CD4-positive, alpha-beta memory T cell (primary cell): ENCODE measurements around the gene TMEM131. TPM values are rescaled to one million over a fixed set of nuclear protein-coding genes. Genes with fewer than 3 reads are reported as not detected.
A peak's percentile ranks its signal among the peaks of the same experiment; 100 is the strongest.
"Not testable (repeated sequence)": the region's sequence is repeated elsewhere in the genome, so short reads cannot be mapped to it uniquely, and the experiment has no call there.

Experiments
- CTCF ChIA-PET: fragments of 350-600 bp; sonication (Branson Sonifier 250); formaldehyde crosslinking; loops from one replicate; lab custom pipeline; 2021; ENCODE audit warnings: inconsistent platforms; ENCODE audit not compliant: partially characterized antibody; lab: Charles Lee
- POLR2A ChIA-PET: fragments of 350-600 bp; sonication (Branson Sonifier 250); formaldehyde crosslinking; loops from one replicate; lab custom pipeline; 2021; ENCODE audit not compliant: partially characterized antibody; lab: Charles Lee
- DNase-seq, 5 donors: peaks; one replicate each; pipeline versions ENCODE4 v3.0.0 to v3.0.0-alpha.2; 2020 to 2022; ENCODE audit warnings: mixed read lengths in 1 of 5
- H3K27ac ChIP-seq: one replicate; pipeline ENCODE4 v1.7.0; 2013; ENCODE audit warnings: low read depth, low read length
- H3K27me3 ChIP-seq: 2 replicates; pipeline ENCODE4 v1.7.0; 2013; ENCODE audit warnings: mild to moderate bottlenecking, low read length, moderate library complexity; ENCODE audit not compliant: insufficient read depth
- H3K36me3 ChIP-seq: 2 replicates; pipeline ENCODE4 v1.7.0; 2013; ENCODE audit warnings: mild to moderate bottlenecking, low read length, moderate library complexity; ENCODE audit not compliant: insufficient read depth
- H3K4me1 ChIP-seq: 2 replicates; pipeline ENCODE4 v1.7.0; 2013; ENCODE audit warnings: mild to moderate bottlenecking, low read length, moderate library complexity; ENCODE audit not compliant: insufficient read depth
- H3K4me3 ChIP-seq, 2 donors: one replicate each; pipeline ENCODE4 v1.7.0; 2013; ENCODE audit warnings: low read length in 2 of 2, mild to moderate bottlenecking in 1 of 2
- H3K9me3 ChIP-seq, 2 donors: one replicate each; pipeline ENCODE4 v1.7.0; 2013; ENCODE audit warnings: low read length in 2 of 2, control low read depth in 1 of 2; ENCODE audit not compliant: control insufficient read depth in 1 of 2
- H3K27ac Mint-ChIP-seq, 7 donors: one replicate each; pipeline ENCODE4 v1.8.0; 2020 to 2021; ENCODE audit warnings: mixed read lengths in 7 of 7, mild to moderate bottlenecking in 6 of 7, inconsistent platforms in 3 of 7, moderate library complexity in 3 of 7
- H3K27me3 Mint-ChIP-seq, 2 donors: one replicate each; pipeline ENCODE4 v1.8.0; 2020 to 2021; ENCODE audit warnings: mixed read lengths in 2 of 2
- H3K36me3 Mint-ChIP-seq, 2 donors: one replicate each; pipeline ENCODE4 v1.8.0; 2020 to 2021; ENCODE audit warnings: mixed read lengths in 2 of 2, inconsistent platforms in 1 of 2, mild to moderate bottlenecking in 1 of 2
- H3K4me1 Mint-ChIP-seq, 4 donors: one replicate each; pipeline ENCODE4 v1.8.0; 2020 to 2021; ENCODE audit warnings: mixed read lengths in 4 of 4, mild to moderate bottlenecking in 1 of 4
- H3K4me3 Mint-ChIP-seq, 8 donors: one replicate each; pipeline ENCODE4 v1.8.0; 2020 to 2021; ENCODE audit warnings: mixed read lengths in 8 of 8, mild to moderate bottlenecking in 7 of 8, moderate library complexity in 6 of 8, inconsistent platforms in 3 of 8
- H3K9me3 Mint-ChIP-seq, 8 donors: one replicate each; pipeline ENCODE4 v1.8.0; 2020 to 2021; ENCODE audit warnings: mixed read lengths in 8 of 8, mild to moderate bottlenecking in 5 of 8, inconsistent platforms in 3 of 8, moderate library complexity in 1 of 8
- intact Hi-C: fragments of 100-400 bp; cut with micrococcal nuclease; formaldehyde crosslinking; loops from one replicate; pipeline ENCODE4 v1.15.1; 2023
- polyA plus RNA-seq, 2 donors: library from polyadenylated mRNA; unstranded; fragments of 300-500 nt; fragmentation: Illumina TruSeq; gene quantifications; one replicate each; pipeline ENCODE4 v1.2.3, GENCODE V29; 2021
- total RNA-seq, 2 experiments: library from RNA; stranded (reverse); gene quantifications; one replicate each; pipeline ENCODE4 v1.2.3, GENCODE V29; 2021

The TMEM131 gene, protein sequence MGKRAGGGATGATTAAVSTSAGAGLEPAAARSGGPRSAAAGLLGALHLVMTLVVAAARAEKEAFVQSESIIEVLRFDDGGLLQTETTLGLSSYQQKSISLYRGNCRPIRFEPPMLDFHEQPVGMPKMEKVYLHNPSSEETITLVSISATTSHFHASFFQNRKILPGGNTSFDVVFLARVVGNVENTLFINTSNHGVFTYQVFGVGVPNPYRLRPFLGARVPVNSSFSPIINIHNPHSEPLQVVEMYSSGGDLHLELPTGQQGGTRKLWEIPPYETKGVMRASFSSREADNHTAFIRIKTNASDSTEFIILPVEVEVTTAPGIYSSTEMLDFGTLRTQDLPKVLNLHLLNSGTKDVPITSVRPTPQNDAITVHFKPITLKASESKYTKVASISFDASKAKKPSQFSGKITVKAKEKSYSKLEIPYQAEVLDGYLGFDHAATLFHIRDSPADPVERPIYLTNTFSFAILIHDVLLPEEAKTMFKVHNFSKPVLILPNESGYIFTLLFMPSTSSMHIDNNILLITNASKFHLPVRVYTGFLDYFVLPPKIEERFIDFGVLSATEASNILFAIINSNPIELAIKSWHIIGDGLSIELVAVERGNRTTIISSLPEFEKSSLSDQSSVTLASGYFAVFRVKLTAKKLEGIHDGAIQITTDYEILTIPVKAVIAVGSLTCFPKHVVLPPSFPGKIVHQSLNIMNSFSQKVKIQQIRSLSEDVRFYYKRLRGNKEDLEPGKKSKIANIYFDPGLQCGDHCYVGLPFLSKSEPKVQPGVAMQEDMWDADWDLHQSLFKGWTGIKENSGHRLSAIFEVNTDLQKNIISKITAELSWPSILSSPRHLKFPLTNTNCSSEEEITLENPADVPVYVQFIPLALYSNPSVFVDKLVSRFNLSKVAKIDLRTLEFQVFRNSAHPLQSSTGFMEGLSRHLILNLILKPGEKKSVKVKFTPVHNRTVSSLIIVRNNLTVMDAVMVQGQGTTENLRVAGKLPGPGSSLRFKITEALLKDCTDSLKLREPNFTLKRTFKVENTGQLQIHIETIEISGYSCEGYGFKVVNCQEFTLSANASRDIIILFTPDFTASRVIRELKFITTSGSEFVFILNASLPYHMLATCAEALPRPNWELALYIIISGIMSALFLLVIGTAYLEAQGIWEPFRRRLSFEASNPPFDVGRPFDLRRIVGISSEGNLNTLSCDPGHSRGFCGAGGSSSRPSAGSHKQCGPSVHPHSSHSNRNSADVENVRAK (N-terminal part only)
- total RNA-seq (10 to 100 TPM; 47.5 to 47.6 TPM), polyA plus RNA-seq (10 to 100 TPM in 1 of 2 donors, 1 to 10 TPM in 1; 6.3 to 15.3 TPM)

DNA sequence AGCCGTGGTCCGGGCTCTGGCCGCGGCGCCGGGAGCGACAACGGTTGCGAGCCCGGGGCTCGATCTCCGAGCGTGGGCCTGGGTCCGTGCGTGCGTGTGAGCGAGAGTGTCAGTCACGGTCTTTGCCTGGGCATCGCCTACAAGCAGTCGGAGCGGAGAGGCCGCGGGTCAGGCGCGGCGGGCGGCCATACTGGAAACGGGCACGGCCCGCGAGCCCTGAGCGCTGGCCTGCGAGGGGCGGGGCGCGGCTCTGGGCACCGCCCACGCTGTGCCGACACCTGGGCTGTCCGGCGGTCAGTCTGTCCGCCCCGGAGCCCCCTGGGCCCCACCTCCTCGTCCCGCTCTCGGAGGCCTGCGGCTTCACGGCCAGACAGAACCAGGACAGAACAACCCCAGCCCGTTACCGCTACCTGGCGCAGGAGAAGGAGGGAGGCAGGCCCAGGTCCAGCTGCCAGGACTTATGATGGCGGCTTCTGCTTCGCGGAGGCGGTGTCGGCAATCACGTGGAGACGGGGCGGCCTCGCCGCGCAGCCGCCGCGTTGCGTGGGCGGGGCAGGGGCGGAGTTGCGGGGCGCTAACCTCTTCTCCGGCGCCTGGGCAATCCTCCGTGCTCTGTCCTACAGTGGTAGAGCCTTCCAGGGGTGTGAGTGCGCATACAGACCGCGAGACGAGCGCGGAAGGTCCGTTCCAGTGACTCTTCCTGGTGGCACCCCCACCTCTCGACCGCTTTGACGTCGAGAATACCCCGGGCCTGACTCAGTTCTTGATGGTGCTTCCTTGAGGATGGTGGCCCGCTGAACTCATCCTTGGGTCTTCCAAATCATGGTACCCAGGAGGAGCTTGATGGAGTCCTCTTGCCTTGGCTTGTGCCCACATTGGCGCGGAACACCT is at the start of gene TMEM131:
TSS of gene TMEM131 (minus strand) at position 215 of the 891 bp plus-strand sequence. CDS start 286 bp downstream, outside the sequence.
- peaks cover 37% of the 10 kb centered on the region for H3K4me1 ChIP-seq
- ChIA-PET POLR2A (interaction anchor here (0.6 to 1.6 kb wide), 5 partner anchors 38 to 1159 kb away, joined by 3 to 6 read pairs (median 3); partner anchors contain the start of genes COX5B, LIPT1 and TSGA10), CTCF (no interaction called here)
- DNase-seq, result peak; percentile 93 to 97 (median 95)
- H3K4me3 ChIP-seq, result peak within 1 kb of the TSS; percentile 69 to 95
- peak within 1 kb of the TSS; percentile 90 to 100 (median 97) for H3K4me3 Mint-ChIP-seq
- peak within 1 kb of the TSS; percentile 89 for H3K27ac ChIP-seq
- peaks cover 0 to 2% of the 10 kb centered on the region in 2 donors for H3K27me3 Mint-ChIP-seq
- H3K27me3 ChIP-seq, result no peaks in the 10 kb centered on the region
- H3K36me3 Mint-ChIP-seq, result peaks cover 0 to 2% of the 10 kb centered on the region in 2 donors
- no peaks in the 10 kb centered on the region for H3K36me3 ChIP-seq
- H3K9me3 Mint-ChIP-seq, result no peaks in the 10 kb centered on the region
- H3K27ac Mint-ChIP-seq, result peak within 1 kb of the TSS; percentile 84 to 98 (median 94)
- no peaks in the 10 kb centered on the region for H3K9me3 ChIP-seq
- H3K4me1 Mint-ChIP-seq, result peaks cover 28 to 47% (median 36%) of the 10 kb centered on the region in 4 donors
- intact Hi-C loops, result loop anchor here (2.0 to 10.0 kb wide), 5 partner anchors 281 to 1359 kb away; partner anchors contain the start of genes ACTR1B, EIF5B, KANSL3 and LIPT1

DNA sequence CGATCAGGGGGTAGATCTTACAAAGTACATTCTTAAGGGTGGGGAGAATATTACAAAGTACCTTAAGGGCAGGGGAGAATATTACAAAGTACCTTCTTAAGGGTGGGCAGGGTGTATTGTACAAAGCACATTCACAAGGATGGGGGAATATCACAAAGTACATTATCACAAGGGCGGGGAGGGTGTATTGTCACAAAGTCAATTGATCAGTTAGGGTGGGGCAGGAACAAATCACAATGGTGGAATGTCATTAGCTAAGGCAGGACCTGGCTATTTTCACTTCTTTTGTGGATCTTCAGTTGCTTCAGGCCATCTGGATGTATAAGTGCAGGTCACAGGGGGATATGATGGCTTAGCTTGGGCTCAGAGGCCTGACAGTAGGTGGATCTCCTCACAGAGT is 49.0 kb upstream of the TMEM131 start:
- intact Hi-C loops, H3K36me3 Mint-ChIP-seq, H3K36me3 ChIP-seq, H3K4me3 Mint-ChIP-seq, H3K27me3 ChIP-seq, H3K4me1 Mint-ChIP-seq, H3K9me3 ChIP-seq, CTCF ChIA-PET, DNase-seq, H3K4me1 ChIP-seq, H3K27ac Mint-ChIP-seq, POLR2A ChIA-PET, H3K4me3 ChIP-seq, H3K27ac ChIP-seq: not testable (repeated sequence)
- Mint-ChIP-seq H3K9me3 (peaks cover 14 to 41% (median 33%) of the 10 kb centered on the region in 8 donors), H3K27me3 (peaks cover 14% of the 10 kb centered on the region in 2 donors)

DNA sequence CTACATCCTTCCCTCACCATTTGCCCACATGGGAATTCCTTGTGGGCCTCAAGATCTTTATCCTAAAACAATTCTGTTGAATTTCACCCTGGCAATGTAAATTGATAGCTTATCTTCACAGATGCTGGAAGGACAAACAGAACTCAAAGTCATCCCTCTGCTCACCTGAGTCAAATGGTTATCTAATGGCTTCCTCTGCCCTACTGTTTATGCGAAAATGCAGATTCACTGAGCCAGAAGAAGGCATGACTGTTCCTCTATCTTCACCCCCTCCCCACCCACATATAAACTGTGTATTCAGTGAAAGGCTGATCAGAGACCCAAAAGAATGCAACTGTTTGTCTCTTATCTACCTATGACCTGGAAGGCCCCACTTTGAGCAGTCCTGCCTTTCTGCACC is 47.4 kb upstream of the TMEM131 start:
- DNase-seq, result no peak
- no peaks in the 10 kb centered on the region for H3K4me1 Mint-ChIP-seq
- H3K4me1 ChIP-seq, result no peaks in the 10 kb centered on the region
- H3K36me3 ChIP-seq, result no peaks in the 10 kb centered on the region
- intact Hi-C loops, result no loop called here
- no peaks in the 10 kb centered on the region for H3K9me3 ChIP-seq
- H3K27me3 Mint-ChIP-seq, result peaks cover 17 to 18% of the 10 kb centered on the region in 2 donors
- H3K27ac Mint-ChIP-seq, result no peak overlapping the region
- ChIA-PET CTCF (no interaction called here), POLR2A (no interaction called here)
- no peak overlapping the region for H3K27ac ChIP-seq
- H3K4me3 ChIP-seq, result no peak overlapping the region
- no peak overlapping the region for H3K4me3 Mint-ChIP-seq
- no peaks in the 10 kb centered on the region for H3K36me3 Mint-ChIP-seq
- H3K9me3 Mint-ChIP-seq, result peaks cover 14 to 41% (median 34%) of the 10 kb centered on the region in 8 donors
- no peaks in the 10 kb centered on the region for H3K27me3 ChIP-seq

DNA sequence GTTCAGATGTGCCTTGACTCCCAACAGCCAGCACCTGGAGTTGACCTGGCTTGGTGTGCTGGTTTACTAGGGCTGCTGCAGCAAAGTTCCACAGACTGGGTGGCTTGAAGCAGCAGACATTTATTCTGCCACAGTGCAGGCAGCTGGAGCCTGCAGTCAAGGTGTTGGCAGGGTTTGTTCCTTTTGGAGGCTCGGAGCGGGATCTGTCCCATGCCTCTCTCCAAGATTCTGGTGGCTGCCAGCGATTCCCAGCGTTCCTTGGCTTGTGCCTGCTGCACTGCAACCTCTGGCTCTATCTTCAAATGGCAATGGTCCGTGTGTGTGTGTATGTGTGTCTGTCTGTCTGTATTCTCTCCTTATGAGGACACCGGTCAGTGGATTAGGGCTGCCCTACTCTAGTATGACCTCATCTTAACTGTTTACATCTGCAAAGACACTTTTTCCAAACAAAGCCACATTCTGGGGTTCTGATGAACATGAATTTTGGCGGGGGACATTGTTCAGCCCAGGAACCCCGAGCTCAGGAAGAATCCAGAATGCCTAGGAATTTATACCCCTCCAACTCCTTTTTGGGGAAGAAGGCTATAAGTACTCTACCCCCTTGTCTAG is 44.7 kb upstream of the TMEM131 start:
- H3K27ac ChIP-seq, result no peak overlapping the region
- CTCF ChIA-PET, result no interaction called here
- peaks cover 14 to 35% (median 31%) of the 10 kb centered on the region in 8 donors for H3K9me3 Mint-ChIP-seq
- no peak overlapping the region for H3K4me3 Mint-ChIP-seq
- no peaks in the 10 kb centered on the region for H3K4me1 ChIP-seq
- no peak overlapping the region for H3K4me3 ChIP-seq
- peaks cover 15 to 17% of the 10 kb centered on the region in 2 donors for H3K27me3 Mint-ChIP-seq
- intact Hi-C loops, result no loop called here
- no peaks in the 10 kb centered on the region for H3K27me3 ChIP-seq
- POLR2A ChIA-PET, result no interaction called here
- H3K9me3 ChIP-seq, result no peaks in the 10 kb centered on the region
- no peak overlapping the region for H3K27ac Mint-ChIP-seq
- no peaks in the 10 kb centered on the region for H3K36me3 Mint-ChIP-seq
- no peak for DNase-seq
- H3K36me3 ChIP-seq, result no peaks in the 10 kb centered on the region
- H3K4me1 Mint-ChIP-seq, result no peaks in the 10 kb centered on the region

- Histone ChIP-seq H3K4me3 (no peak overlapping the region), H3K27ac (no peak overlapping the region), H3K4me1 (no peaks in the 10 kb centered on the region), H3K36me3 (no peaks in the 10 kb centered on the region), H3K9me3 (no peaks in the 10 kb centered on the region), H3K27me3 (no peaks in the 10 kb centered on the region)
- no peak for DNase-seq
- Mint-ChIP-seq H3K27me3 (peaks cover 11 to 17% of the 10 kb centered on the region in 2 donors), H3K27ac (peak overlapping the region in 1 of 7 donors; percentile 41), H3K36me3 (no peaks in the 10 kb centered on the region), H3K9me3 (peaks cover 9 to 24% (median 20%) of the 10 kb centered on the region in 8 donors), H3K4me1 (no peaks in the 10 kb centered on the region), H3K4me3 (no peak overlapping the region)
- ChIA-PET CTCF (no interaction called here), POLR2A (no interaction called here)
- intact Hi-C loops, result no loop called here
Observed at GRCh38 chr2:98039085-98039756, 43.5 kb upstream of the TMEM131 start.
